Urinary bladder (tissue), 4 donors: ENCODE measurements around the gene RNF212B. TPM values are rescaled to one million over a fixed set of nuclear protein-coding genes. Genes with fewer than 3 reads are reported as not detected.
"Not testable (repeated sequence)": the region's sequence is repeated elsewhere in the genome, so short reads cannot be mapped to it uniquely, and the experiment has no call there.

Source experiments
- DNase-seq: peaks from one replicate; pipeline ENCODE4 v3.0.0-alpha.2; 2015; ENCODE audit errors: extremely low spot score
- H3K27ac ChIP-seq: one replicate; pipeline ENCODE4 v1.5.1; 2013; ENCODE audit warnings: low read depth, mild to moderate bottlenecking, moderate library complexity
- H3K36me3 ChIP-seq: one replicate; pipeline ENCODE4 v1.6.1; 2013; ENCODE audit warnings: mild to moderate bottlenecking, moderate library complexity; ENCODE audit not compliant: insufficient read depth
- H3K4me1 ChIP-seq: one replicate; pipeline ENCODE4 v1.6.1; 2013; ENCODE audit warnings: mild to moderate bottlenecking, moderate library complexity; ENCODE audit not compliant: insufficient read depth
- H3K4me3 ChIP-seq: one replicate; pipeline ENCODE4 v1.5.1; 2013; ENCODE audit warnings: low read depth, low read length
- WGBS: extraction: QIAGEN DNeasy Blood & Tissue Kit; methylation state at CpG from one replicate; pipeline ENCODE4 v1.1.7; 2013; 5-methylcytosine and 5-hydroxymethylcytosine counted together
- polyA plus RNA-seq: library from polyadenylated mRNA; stranded (reverse); fragments of 200-250 nt; gene quantifications from one replicate; pipeline ENCODE4 v1.2.3, GENCODE V29; 2013
- total RNA-seq: library from RNA; depleted of rRNA; stranded (reverse); fragments of >200 nt; gene quantifications from one replicate; pipeline ENCODE4 v1.2.3, GENCODE V29; 2014
- donor health status: healthy with polysubstance abuse.
- donor health status: healthy.

The RNF212B gene
- total and polyA plus RNA-seq, 2 donors, result 0.41 TPM; not detected in 1

DNA sequence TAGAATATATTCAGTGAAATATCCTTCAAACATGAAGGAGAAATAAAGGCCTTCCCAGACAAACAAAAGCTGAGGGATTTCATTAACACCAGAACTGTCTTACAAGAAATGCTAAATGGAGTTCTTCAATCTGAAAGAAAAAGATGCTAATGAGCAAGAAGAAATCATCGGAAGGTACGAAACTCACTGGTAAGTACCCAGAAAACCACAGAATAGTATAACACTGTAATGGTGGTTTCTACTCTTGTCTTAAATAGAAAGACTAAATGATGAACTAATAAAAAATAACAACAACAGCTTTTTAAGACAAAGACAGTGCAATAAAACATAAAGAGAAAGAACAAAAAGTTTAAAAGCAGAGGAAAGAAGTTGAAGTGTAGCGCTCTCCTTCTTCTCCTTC is 18.7 kb upstream of the RNF212B start:
- H3K4me3 ChIP-seq, result no peak overlapping the region
- 76% methylated on average over 3 of the region's 3 CpGs for WGBS

DNA sequence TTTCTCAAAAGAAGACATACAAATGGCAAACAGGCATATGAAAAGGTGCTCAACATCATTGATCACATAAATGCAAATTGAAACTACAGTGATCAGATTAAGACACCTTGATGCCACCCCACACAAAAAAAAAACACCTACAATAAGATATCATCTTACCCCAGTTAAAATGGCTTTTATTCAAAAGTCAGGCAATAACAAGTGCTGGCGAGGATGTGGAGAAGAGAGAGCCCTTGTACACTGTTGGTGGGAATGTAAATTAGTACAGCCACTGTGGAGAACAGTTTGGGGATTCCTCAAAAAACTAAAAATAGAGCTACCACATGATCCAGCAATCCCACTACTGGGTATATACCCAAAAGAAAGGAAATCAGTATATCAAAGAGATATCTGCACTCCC is 12.8 kb upstream of the RNF212B start:
- not testable (repeated sequence) for DNase-seq, H3K4me3 ChIP-seq, H3K27ac ChIP-seq, H3K36me3 ChIP-seq, H3K4me1 ChIP-seq
- WGBS, result 90% methylated on average over 1 of the region's 1 CpG

More for the DNA sequence above, 18.7 kb upstream of the RNF212B start:
- H3K4me1 ChIP-seq, result no peaks in the 10 kb centered on the region
- no peak for DNase-seq
- H3K27ac ChIP-seq, result no peak overlapping the region
- no peaks in the 10 kb centered on the region for H3K36me3 ChIP-seq

DNA sequence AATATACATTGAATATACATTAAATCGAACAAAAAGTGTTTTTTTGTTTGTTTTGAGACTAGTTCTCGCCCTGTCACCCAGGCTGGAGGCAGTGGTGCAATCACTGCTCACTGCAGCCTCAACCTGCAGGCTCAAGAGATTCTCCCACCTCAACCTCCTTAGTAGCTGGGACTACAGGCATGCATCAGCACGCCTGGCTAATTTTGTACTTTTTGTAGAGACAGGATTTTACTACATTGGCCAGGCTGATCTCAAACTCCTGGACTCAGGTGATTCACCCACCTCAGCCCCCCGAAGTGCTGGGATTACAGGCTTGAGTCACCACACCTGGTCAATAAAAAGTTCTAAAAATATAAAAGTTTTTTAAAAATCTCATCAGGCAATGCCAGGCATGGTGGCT is 10.2 kb upstream of the RNF212B start:
- H3K27ac ChIP-seq, result no peak overlapping the region
- WGBS, result 63% methylated on average over 4 of the region's 4 CpGs
- no peaks in the 10 kb centered on the region for H3K4me1 ChIP-seq
- no peak for DNase-seq
- no peak overlapping the region for H3K4me3 ChIP-seq
- no peaks in the 10 kb centered on the region for H3K36me3 ChIP-seq

DNA sequence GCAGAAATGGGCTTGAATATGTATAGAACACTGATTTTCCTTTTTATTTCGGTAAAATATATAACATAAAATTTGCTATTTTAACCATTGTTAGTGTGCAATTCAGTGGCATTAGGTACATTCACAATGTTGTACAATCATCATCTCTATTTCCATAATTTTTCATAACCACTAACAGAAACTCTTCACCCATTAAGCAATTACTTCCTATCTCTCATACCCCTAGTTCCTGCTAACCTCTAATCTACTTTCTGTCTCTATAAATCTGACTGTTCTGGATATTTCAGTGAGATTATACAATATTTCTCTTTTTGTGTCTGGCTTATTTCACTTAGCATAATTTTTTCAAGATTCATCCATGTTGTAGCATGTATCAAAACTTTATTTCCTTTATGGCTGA is 8.9 kb upstream of the RNF212B start:
- H3K4me3 ChIP-seq, result no peak overlapping the region

GRCh38 chr14:23232241-23232808 is 5.4 kb upstream of the RNF212B start:
- not testable (repeated sequence) for H3K4me3 ChIP-seq, H3K4me1 ChIP-seq, H3K36me3 ChIP-seq, H3K27ac ChIP-seq, DNase-seq
- 92% methylated on average over 38 of the region's 38 CpGs for WGBS

More for the DNA sequence above, 8.9 kb upstream of the RNF212B start:
- 86% methylated on average over 1 of the region's 1 CpG for WGBS
- no peaks in the 10 kb centered on the region for H3K4me1 ChIP-seq
- H3K36me3 ChIP-seq, result no peaks in the 10 kb centered on the region
- H3K27ac ChIP-seq, result no peak overlapping the region
- no peak for DNase-seq

GRCh38 chr14:23240661-23241060 is 2.9 kb downstream of the RNF212B start:
- no peak for DNase-seq
- Histone ChIP-seq H3K4me3 (no peak overlapping the region), H3K36me3 (no peaks in the 10 kb centered on the region), H3K27ac (no peak overlapping the region), H3K4me1 (no peaks in the 10 kb centered on the region)
- 81% methylated on average over 1 of the region's 1 CpG for WGBS

DNA sequence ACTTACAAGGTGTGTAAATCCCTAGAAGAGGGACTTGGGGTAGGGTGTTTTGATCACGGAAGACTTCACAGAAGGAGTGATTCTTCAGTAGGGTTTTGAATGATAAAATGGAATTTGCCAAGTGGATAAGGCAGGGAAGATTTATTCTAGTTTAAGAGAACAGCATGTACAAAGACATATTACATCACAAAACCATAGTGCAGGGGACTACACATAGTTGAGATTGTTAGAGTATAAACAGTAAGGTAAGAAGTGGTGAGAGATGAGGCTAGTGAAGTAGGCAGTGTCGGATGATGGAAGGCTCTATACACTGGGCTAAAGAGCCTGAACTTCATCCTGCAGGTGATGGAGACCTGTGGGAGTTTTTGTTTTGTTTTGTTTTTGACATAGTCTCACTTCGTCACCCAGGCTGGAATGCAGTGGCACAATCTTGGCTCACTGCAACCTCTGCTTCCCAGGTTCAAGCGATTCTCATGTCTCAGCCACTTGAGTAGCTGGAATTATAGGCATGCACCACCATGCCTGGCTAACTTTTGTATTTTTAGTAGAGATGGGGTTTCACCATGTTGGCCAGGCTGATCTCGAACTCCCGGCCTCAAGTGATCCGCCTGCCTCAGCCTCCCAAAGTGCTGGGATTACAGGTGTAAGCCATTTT is 3.5 kb downstream of the RNF212B start:
- not testable (repeated sequence) for H3K4me1 ChIP-seq, H3K27ac ChIP-seq, H3K36me3 ChIP-seq, DNase-seq, H3K4me3 ChIP-seq
- WGBS, result 93% methylated on average over 7 of the region's 7 CpGs

- DNase-seq, result no peak
- Histone ChIP-seq H3K4me1 (no peaks in the 10 kb centered on the region), H3K27ac (no peak overlapping the region), H3K4me3 (no peak overlapping the region), H3K36me3 (no peaks in the 10 kb centered on the region)
- 92% methylated on average over 2 of the region's 3 CpGs for WGBS
Measured at GRCh38 chr14:23242076-23242475, 4.3 kb downstream of the RNF212B start.

DNA sequence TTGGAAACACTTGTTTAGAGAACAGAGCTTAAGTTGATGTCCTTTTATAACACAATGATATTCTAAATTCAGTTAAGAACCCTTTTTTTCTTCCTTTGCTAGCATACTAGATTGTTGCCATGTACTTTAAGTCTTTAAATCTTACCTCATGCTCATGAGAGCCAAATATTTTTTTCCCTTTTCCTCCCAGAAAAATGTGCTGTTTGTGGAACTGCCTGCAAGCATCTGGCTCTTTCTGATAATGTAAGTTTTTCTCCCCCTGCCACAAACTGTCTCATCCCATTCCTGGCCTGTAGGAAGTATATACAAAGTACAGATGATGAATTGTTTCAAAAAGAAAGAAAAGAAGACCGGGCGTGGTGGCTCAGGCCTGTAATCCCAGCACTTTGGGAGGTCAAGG is 5.3 kb downstream of the RNF212B start:
- H3K4me3 ChIP-seq, result no peak overlapping the region
- 70% methylated on average over 2 of the region's 2 CpGs for WGBS
- H3K27ac ChIP-seq, result no peak overlapping the region
- H3K36me3 ChIP-seq, result no peaks in the 10 kb centered on the region
- no peaks in the 10 kb centered on the region for H3K4me1 ChIP-seq
- DNase-seq, result no peak

DNA sequence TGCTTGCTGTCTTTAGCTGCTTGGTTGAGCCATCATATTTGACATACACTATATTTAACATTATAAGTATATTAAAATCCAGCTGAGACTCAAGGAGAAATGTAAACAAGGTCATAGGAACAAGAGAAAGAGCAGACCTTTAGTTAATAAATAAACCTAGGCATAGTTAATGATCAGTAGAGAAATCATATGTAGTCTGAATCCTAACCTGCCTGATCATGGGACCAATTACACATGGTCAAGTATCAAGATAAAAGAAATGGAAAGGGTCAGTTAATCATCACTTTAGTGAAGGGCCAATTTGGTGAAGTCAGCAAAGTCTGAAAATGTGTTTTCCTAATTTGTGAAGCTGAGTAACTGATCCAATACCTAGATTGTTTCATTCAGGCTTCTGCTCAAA is 7.5 kb downstream of the RNF212B start:
- Histone ChIP-seq H3K4me1 (no peaks in the 10 kb centered on the region), H3K36me3 (no peaks in the 10 kb centered on the region), H3K27ac (no peak overlapping the region), H3K4me3 (no peak overlapping the region)
- no peak for DNase-seq

GRCh38 chr14:23248601-23249000 is 10.9 kb downstream of the RNF212B start:
- whole genome bisulfite sequencing, result 64% methylated on average over 7 of the region's 7 CpGs

GRCh38 chr14:23249824-23250223 is 12.1 kb downstream of the RNF212B start:
- H3K27ac ChIP-seq, result no peak overlapping the region
- H3K36me3 ChIP-seq, result no peaks in the 10 kb centered on the region
- no peaks in the 10 kb centered on the region for H3K4me1 ChIP-seq
- WGBS, result 86% methylated on average over 6 of the region's 6 CpGs
- no peak for DNase-seq
- no peak overlapping the region for H3K4me3 ChIP-seq

More at GRCh38 chr14:23248601-23249000, 10.9 kb downstream of the RNF212B start:
- DNase-seq, result no peak
- Histone ChIP-seq H3K27ac (no peak overlapping the region), H3K4me1 (no peaks in the 10 kb centered on the region), H3K4me3 (no peak overlapping the region), H3K36me3 (no peaks in the 10 kb centered on the region)

- Histone ChIP-seq H3K4me1 (no peaks in the 10 kb centered on the region), H3K36me3 (no peaks in the 10 kb centered on the region), H3K4me3 (no peak overlapping the region), H3K27ac (no peak overlapping the region)
- no peak for DNase-seq
- WGBS, result 63% methylated on average over 3 of the region's 3 CpGs
Measured at GRCh38 chr14:23252006-23252405, 14.3 kb downstream of the RNF212B start.

GRCh38 chr14:23252420-23253333 is 14.9 kb downstream of the RNF212B start:
- no peaks in the 10 kb centered on the region for H3K36me3 ChIP-seq
- no peak overlapping the region for H3K27ac ChIP-seq
- DNase-seq, result no peak
- WGBS, result 55% methylated on average over 4 of the region's 4 CpGs
- H3K4me1 ChIP-seq, result no peaks in the 10 kb centered on the region
- no peak overlapping the region for H3K4me3 ChIP-seq
